Prostate gland (tissue), 2 donors: ENCODE results near the gene TSPAN10. TPM values are rescaled to one million over a fixed set of nuclear protein-coding genes. Genes with fewer than 3 reads are reported as not detected.

Source experiments
- DNase-seq: peaks from one replicate; pipeline ENCODE4 v3.0.0-alpha.2; 2019; ENCODE audit warnings: low spot score
- H3K27ac ChIP-seq, 2 donors: fragments of 200-600 bp; sonication (generic); 2 replicates each; pipeline ENCODE4 v1.5.1; 2017 to 2019
- H3K27me3 ChIP-seq: fragments of 200-600 bp; sonication (generic); replicated peaks from 2 replicates; pipeline ENCODE4 v1.5.1; 2019; ENCODE audit not compliant: insufficient read depth
- H3K36me3 ChIP-seq, 2 donors: fragments of 200-600 bp; sonication (generic); 1 replicate in 1 of 2; 2 replicates in 1 of 2; pipeline versions ENCODE4 v1.5.1 to v1.8.1; 2017 to 2019
- H3K4me1 ChIP-seq: fragments of 200-600 bp; sonication (generic); replicated peaks from 2 replicates; pipeline ENCODE4 v1.5.1; 2019
- H3K4me3 ChIP-seq, 2 donors: fragments of 200-600 bp; sonication (generic); 2 replicates each; pipeline ENCODE4 v1.5.1; 2017 to 2019
- H3K9me3 ChIP-seq: fragments of 200-600 bp; sonication (generic); 2 replicates; pipeline ENCODE4 v1.5.1; 2017
- CTCF ChIP-seq, 4 experiments: fragments of 200-600 bp in 2 of 4; fragments of 450-650 bp in 2 of 4; sonication (generic) in 2 of 4; IDR thresholded peaks; 1 replicate in 3 of 4; 2 replicates in 1 of 4; pipeline ENCODE4 v1.5.1; 2016 to 2019; ENCODE audit warnings: antibody characterized with exemption in 4 of 4, mild to moderate bottlenecking in 2 of 4, moderate library complexity in 2 of 4
- POLR2A ChIP-seq: fragments of 450-650 bp; IDR thresholded peaks from one replicate; pipeline ENCODE4 v1.6.1; 2016; ENCODE audit warnings: antibody characterized with exemption, mild to moderate bottlenecking
- POLR2AphosphoS5 ChIP-seq: sonication (generic); formaldehyde crosslinking; IDR thresholded peaks from one replicate; pipeline ENCODE4 v1.6.1; 2017; ENCODE audit warnings: antibody characterized with exemption
- WGBS: methylation state at CpG from one replicate; pipeline ENCODE4 v1.1.5; 2018; 5-methylcytosine and 5-hydroxymethylcytosine counted together
- intact Hi-C: fragments of 100-400 bp; cut with DNase I; formaldehyde crosslinking; loops from one replicate; pipeline ENCODE4 v1.14.2; 2022
- total RNA-seq, 2 donors: library from RNA; depleted of rRNA; stranded (reverse); fragments of >200 nt; gene quantifications; one replicate each; pipeline ENCODE4 v1.1.0, GENCODE V29; 2016

The TSPAN10 gene
- total RNA-seq, 2 donors from 2014 or later = 2.5 to 2.9 TPM

GRCh38 chr17:81652906-81653771, 16.1 kb downstream of the TSPAN10 start:
- no peaks in the 10 kb centered on the region for H3K36me3 ChIP-seq
- H3K4me3 ChIP-seq = no peak overlapping the region
- no peaks in the 10 kb centered on the region for H3K9me3 ChIP-seq
- no peak overlapping the region for H3K27ac ChIP-seq
- no peak for TF ChIP-seq CTCF (IDR thresholded peaks at IDR 0.05)
- TF ChIP-seq POLR2AphosphoS5 = no peak
- no peak for TF ChIP-seq POLR2A
- no peak for DNase-seq
- WGBS = 29% methylated on average over 27 of the region's 27 CpGs
- H3K27me3 ChIP-seq = peaks cover 9% of the 10 kb centered on the region
- H3K4me1 ChIP-seq = no peaks in the 10 kb centered on the region
- intact Hi-C loops = no loop called here

GRCh38 chr17:81655378-81656117, 18.6 kb downstream of the TSPAN10 start:
- intact Hi-C loops = no loop called here
- Histone ChIP-seq H3K9me3 (no peaks in the 10 kb centered on the region), H3K36me3 (no peaks in the 10 kb centered on the region), H3K27ac (no peak overlapping the region), H3K4me1 (no peaks in the 10 kb centered on the region), H3K4me3 (no peak overlapping the region), H3K27me3 (no peaks in the 10 kb centered on the region)
- 81% methylated on average over 18 of the region's 18 CpGs for WGBS
- no peak for TF ChIP-seq POLR2AphosphoS5
- no peak for TF ChIP-seq POLR2A
- no peak for TF ChIP-seq CTCF (IDR thresholded peaks at IDR 0.05)
- no peak for DNase-seq

- DNase-seq = no peak
- Histone ChIP-seq H3K27me3 (no peaks in the 10 kb centered on the region), H3K27ac (no peak within 1 kb of the TSS), H3K4me3 (no peak within 1 kb of the TSS), H3K9me3 (no peaks in the 10 kb centered on the region), H3K4me1 (no peaks in the 10 kb centered on the region), H3K36me3 (no peaks in the 10 kb centered on the region)
- intact Hi-C loops = no loop called here
- no peak for TF ChIP-seq POLR2AphosphoS5
- TF ChIP-seq CTCF (IDR thresholded peaks at IDR 0.05) = no peak
- TF ChIP-seq POLR2A = no peak
- WGBS = 80% methylated on average over 15 of the region's 15 CpGs
Measured at GRCh38 chr17:81656118-81656743, 19.2 kb downstream of the TSPAN10 start, which contains the start of gene PDE6G. TSS of gene PDE6G (minus strand) at chr17:81656542. CDS start at chr17:81653305, 3,237 bp downstream.

GRCh38 chr17:81656835-81657234, 19.8 kb downstream of the TSPAN10 start:
- Histone ChIP-seq H3K4me1 (no peaks in the 10 kb centered on the region), H3K27ac (no peak overlapping the region), H3K4me3 (no peak overlapping the region), H3K9me3 (no peaks in the 10 kb centered on the region), H3K27me3 (no peaks in the 10 kb centered on the region), H3K36me3 (no peaks in the 10 kb centered on the region)
- intact Hi-C loops = no loop called here
- 63% methylated on average over 4 of the region's 4 CpGs for WGBS
- DNase-seq = no peak
- TF ChIP-seq POLR2A = no peak
- TF ChIP-seq CTCF (IDR thresholded peaks at IDR 0.05) = no peak
- TF ChIP-seq POLR2AphosphoS5 = no peak
